ENCODE data around the gene CAPZB.

CAPZB gene

DNA sequence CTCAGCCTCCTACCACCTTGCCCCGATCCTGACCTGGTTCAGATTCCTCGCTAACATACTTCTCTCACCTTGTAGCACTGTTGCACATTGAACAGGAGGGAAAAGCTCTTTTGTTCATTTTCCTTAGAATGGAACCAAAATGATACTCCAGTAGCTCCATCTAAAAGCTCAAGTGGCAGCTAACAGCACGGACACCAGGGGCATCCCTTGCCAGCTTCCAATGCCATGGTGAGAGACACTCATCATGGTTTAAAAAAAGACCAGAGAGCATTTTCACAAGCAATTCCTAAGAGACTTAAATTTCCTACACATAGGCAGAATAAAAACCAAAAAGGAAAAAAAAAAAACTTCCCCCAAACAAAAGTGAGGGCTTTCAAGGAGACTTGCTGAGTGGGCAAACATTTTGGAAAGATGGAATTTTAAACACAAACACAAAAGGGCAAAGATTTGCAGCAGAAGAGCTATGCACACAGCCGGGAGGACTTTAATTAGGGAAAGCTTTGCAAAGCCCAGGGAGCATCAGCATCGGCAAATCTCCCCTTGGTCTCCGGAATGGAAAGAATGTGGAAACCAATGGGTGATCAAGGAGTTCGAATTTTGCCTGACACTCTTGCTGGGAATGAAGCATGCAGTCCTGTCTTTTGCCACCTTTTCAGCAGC lies 84.3 kb downstream of the CAPZB start:
- no peak overlapping the region for H3K27ac ChIP-seq
- TF ChIP-seq, protein P1, sequence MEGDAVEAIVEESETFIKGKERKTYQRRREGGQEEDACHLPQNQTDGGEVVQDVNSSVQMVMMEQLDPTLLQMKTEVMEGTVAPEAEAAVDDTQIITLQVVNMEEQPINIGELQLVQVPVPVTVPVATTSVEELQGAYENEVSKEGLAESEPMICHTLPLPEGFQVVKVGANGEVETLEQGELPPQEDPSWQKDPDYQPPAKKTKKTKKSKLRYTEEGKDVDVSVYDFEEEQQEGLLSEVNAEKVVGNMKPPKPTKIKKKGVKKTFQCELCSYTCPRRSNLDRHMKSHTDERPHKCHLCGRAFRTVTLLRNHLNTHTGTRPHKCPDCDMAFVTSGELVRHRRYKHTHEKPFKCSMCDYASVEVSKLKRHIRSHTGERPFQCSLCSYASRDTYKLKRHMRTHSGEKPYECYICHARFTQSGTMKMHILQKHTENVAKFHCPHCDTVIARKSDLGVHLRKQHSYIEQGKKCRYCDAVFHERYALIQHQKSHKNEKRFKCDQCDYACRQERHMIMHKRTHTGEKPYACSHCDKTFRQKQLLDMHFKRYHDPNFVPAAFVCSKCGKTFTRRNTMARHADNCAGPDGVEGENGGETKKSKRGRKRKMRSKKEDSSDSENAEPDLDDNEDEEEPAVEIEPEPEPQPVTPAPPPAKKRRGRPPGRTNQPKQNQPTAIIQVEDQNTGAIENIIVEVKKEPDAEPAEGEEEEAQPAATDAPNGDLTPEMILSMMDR (conservative IDR thresholded peaks at IDR 0.05), result no peak
- no peak for TF ChIP-seq ZFX (IDR thresholded peaks at IDR 0.05)

DNA sequence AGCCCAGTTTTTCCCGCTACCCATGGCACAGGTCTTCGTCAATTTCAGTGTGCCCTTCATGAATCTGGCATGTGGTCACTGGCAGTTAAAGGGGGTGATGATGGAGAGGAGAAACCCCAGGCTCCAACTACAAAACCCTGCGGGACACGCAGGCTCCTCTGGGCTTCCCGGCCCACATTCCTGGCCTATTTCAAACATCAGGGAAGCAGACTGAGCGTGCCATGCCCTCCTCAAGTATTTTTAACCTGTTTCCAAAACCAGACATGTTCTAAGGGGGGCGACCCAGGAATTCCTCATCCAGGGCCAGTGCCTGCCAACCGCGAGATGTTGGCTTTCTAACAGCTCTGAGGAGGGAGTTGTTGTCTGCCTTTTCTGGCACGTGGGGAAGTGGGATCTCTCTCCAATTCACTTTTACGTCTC lies 85.1 kb downstream of the CAPZB start:
- TF ChIP-seq, protein P1 (conservative IDR thresholded peaks at IDR 0.05), result no peak
- no peak for TF ChIP-seq ZFX (IDR thresholded peaks at IDR 0.05)
- H3K27ac ChIP-seq, result no peak overlapping the region

DNA sequence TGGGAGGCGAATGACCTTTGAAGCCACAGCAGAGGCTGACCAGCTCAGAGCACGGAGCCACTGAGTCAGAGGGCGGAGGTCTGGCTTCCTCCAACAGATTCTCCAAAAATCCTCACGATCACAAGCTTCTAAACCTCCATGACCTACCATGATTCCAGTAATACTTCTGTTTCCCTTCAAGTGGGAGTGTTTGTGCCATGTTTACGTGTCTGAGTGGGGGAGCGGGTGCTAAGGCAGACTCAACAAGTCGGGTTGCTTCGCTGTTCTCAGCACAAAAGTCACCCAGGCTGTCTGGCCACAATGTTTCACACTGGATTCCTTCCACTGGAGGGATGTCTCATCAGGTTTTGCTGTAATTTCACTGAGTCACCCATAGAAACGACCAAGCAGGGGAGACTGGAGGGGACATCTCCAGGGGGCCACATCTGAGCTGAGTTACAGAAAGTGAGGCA lies 87.0 kb downstream of the CAPZB start:
- TF ChIP-seq, protein P1 (conservative IDR thresholded peaks at IDR 0.05), result no peak
- TF ChIP-seq ZFX (IDR thresholded peaks at IDR 0.05), result no peak
- H3K27ac ChIP-seq, result no peak overlapping the region

DNA sequence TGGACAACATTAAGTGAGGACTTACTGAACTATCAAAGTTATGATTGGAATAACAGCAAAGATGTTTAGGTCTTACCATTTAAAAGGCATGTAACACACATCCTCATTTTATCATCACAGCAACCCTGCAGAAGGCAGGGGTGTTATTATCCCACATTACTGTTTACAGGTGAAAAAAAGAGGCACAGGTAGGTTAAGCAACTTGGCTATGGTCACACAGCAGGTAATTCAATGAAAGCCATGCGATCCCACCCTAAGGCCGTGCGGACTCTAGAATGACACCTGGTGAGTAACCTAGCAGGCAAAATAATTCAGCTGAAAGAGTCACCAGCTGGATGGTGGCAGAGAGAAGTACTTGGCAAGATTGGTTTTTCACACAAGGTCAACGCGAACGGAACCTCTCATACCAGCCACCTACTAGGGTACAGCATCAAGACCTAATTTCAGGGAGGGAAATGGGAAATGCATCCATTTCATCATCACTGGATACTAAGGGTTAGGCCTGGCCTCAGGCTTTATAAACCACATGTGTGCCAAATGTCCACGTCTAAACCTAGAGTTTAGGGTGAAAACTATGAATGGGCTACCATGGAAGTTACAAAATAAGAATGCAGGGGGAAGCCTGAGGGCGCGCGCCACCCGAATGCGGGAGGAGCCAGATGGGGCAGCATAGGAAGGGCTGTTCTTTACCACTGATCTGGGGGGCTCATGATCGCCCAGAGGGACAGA lies 88.0 kb downstream of the CAPZB start:
- H3K27ac ChIP-seq, result no peak overlapping the region
- no peak for TF ChIP-seq ZFX (IDR thresholded peaks at IDR 0.05)
- TF ChIP-seq, protein P1 (conservative IDR thresholded peaks at IDR 0.05), result no peak

DNA sequence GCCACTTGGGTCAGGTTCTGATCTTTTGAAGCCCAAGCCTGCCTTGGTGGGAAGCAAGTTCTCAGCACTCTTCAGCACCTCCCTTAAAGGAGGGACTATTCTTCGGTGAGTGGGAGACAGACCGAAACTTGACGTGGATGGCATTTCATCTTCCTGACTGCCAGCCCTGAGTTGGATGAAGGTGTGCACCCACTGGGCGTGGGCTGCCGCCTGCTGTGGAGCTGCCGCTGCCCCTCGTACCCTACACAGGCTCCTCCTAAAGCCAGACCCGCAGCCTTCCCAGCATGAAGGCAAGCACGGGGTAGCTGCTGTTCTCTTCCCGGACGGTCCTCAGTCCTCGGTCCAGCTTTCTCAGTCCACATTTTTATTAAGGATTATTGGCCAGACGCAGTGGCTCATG lies 89.1 kb downstream of the CAPZB start:
- no peak for TF ChIP-seq ZFX (IDR thresholded peaks at IDR 0.05)
- TF ChIP-seq, protein P1 (conservative IDR thresholded peaks at IDR 0.05), result no peak
- no peak overlapping the region for H3K27ac ChIP-seq

DNA sequence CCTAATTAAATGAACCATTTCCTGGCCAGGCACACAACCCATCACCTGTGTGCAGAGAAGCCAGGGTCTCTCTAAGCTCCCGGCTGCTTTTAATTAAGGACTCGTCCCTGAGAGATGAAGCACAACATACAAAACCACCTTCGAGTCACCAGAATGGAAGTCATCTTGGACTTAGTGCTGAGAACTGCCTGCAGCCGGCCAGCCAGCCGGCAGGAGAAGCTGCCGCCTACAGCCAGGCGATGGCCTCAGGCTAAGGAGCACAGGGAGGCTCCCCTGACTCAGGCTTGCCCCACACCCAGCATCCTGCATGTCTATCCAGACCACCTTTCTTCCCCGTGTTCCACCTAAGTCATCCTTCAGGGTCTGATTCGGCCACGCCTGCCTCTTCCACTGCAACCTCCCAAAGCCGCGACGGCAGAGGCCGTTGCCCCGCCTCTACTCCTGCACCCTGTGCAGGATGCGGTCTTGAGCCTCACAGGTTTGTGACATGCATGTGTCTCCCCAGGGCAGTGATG lies 89.6 kb downstream of the CAPZB start:
- TF ChIP-seq ZFX (IDR thresholded peaks at IDR 0.05), result no peak
- TF ChIP-seq, protein P1 (conservative IDR thresholded peaks at IDR 0.05), result no peak
- H3K27ac ChIP-seq, result no peak overlapping the region

DNA sequence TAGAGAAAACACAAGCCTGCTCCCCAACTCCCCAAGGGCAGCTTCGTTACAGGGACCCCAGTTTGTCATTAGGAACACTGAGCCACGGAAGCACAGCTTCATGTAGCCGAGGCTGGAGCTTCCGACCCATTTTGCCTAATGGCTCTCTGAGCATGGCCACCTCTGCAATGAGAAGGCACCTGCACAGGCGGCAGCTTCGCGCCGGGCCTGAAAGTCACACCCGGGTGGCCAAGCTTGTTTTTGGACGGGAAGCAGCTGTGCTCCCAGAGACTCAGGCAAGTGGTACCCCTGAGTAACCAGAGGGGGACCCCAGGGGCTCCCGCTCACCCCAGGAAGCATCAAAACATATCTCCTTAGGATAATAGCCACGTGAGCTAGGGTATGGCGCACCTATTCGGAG lies 92.3 kb downstream of the CAPZB start:
- no peak for TF ChIP-seq ZFX (IDR thresholded peaks at IDR 0.05)
- TF ChIP-seq, protein P1 (conservative IDR thresholded peaks at IDR 0.05), result no peak
- no peak overlapping the region for H3K27ac ChIP-seq
